H1 (cell line): ENCODE measurements around the gene HDAC7. TPM values are rescaled to one million over a fixed set of nuclear protein-coding genes. Genes with fewer than 3 reads are reported as not detected.

Experiments
- BCL11A ChIP-seq, 2 experiments: IDR thresholded peaks; one replicate each; pipeline ENCODE4 v1.6.1; 2011; ENCODE audit warnings: low read depth in 2 of 2, low read length in 2 of 2, mild to moderate bottlenecking in 2 of 2
- HDAC2 ChIP-seq, 2 experiments: fragments of 300-600 bp in 1 of 2; sonication (generic) in 1 of 2; IDR thresholded peaks; 2 replicates each; pipeline ENCODE4 v1.6.1; 2011 to 2012; ENCODE audit warnings: low read depth in 2 of 2, low read length in 2 of 2, mild to moderate bottlenecking in 2 of 2, moderate library complexity in 2 of 2, borderline replicate concordance in 1 of 2, inconsistent platforms in 1 of 2
- RBBP5 ChIP-seq: IDR thresholded peaks from 2 replicates; pipeline ENCODE4 v1.7.1; 2012; ENCODE audit warnings: low read depth, mild to moderate bottlenecking, inconsistent platforms, low read length, moderate library complexity, borderline replicate concordance
- polyA plus RNA-seq, 7 experiments: library from polyadenylated mRNA; depleted of rRNA in 3 of 7; stranded (reverse) in 5 of 7; unstranded in 2 of 7; fragments of >200 nt in 5 of 7; fragments of 200-250 nt in 2 of 7; gene quantifications; 1 replicate in 5 of 7; 2 replicates in 1 of 7; 4 replicates in 1 of 7; pipeline versions ENCODE4 v1.2.1 to v1.2.3, GENCODE V29; 2011 to 2013; ENCODE audit warnings: missing spikeins in 2 of 7, mixed read lengths in 2 of 7
- total RNA-seq: library from RNA; stranded (reverse); fragmentation: NEBNext Ultra II Directional; extraction: Animal tissue kit (Norgen Biotek cat#: 25700); gene quantifications from 2 replicates; pipeline ENCODE4 v1.2.1, GENCODE V29; 2021
- TF ChIP-seq, protein P1 (sequence below), 3 experiments: IDR thresholded peaks; 1 replicate in 2 of 3; 2 replicates in 1 of 3; pipeline versions ENCODE4 v1.5.1 to v1.6.1; 2011; ENCODE audit warnings: low read length in 3 of 3, mild to moderate bottlenecking in 3 of 3, inconsistent platforms in 2 of 3, low read depth in 1 of 3, moderate library complexity in 1 of 3; ENCODE audit not compliant: insufficient read depth in 1 of 3; ENCODE audit errors: control extremely low read depth in 1 of 3
- TF ChIP-seq, protein P2 (sequence below): fragments of 300-600 bp; sonication (generic); IDR thresholded peaks from 2 replicates; pipeline ENCODE4 v1.7.1; 2012; ENCODE audit warnings: low read length, moderate library complexity, mild to moderate bottlenecking, inconsistent platforms; ENCODE audit not compliant: insufficient replicate concordance

The HDAC7 gene
- total and polyA plus RNA-seq, 2 of the 8 experiments (the other 6 are each of a cell fraction or from before 2014, with no cell fraction given): 25.5 to 84.9 TPM

DNA sequence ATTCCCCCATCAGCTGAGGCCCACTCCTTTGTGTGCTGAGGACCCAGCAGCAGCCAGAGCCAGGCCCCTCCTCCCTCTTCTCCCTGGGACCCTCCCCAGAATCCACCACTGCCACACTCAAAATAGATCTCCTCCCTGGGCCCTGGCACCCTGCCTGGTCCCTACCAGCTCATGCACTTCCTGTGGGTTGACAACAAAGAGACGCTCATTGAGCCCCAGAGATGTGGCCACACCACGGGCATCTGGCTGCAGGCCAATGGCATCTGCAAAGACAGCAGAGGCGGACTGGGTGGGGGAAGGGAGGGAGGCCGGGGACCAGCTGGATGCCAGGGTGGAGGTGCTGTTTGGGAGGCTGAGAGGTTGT is 78.4 kb downstream of the HDAC7 start (continued):
- TF ChIP-seq RBBP5 (no peak), HDAC2 (IDR thresholded peaks at IDR 0.05; ENCODE audit: borderline replicate concordance in 1 of 2, low read depth in 2 of 2, low read length in 2 of 2) (no peak), BCL11A (IDR thresholded peaks at IDR 0.05; ENCODE audit: low read depth in 2 of 2, low read length in 2 of 2) (no peak)
- TF ChIP-seq, protein P1, sequence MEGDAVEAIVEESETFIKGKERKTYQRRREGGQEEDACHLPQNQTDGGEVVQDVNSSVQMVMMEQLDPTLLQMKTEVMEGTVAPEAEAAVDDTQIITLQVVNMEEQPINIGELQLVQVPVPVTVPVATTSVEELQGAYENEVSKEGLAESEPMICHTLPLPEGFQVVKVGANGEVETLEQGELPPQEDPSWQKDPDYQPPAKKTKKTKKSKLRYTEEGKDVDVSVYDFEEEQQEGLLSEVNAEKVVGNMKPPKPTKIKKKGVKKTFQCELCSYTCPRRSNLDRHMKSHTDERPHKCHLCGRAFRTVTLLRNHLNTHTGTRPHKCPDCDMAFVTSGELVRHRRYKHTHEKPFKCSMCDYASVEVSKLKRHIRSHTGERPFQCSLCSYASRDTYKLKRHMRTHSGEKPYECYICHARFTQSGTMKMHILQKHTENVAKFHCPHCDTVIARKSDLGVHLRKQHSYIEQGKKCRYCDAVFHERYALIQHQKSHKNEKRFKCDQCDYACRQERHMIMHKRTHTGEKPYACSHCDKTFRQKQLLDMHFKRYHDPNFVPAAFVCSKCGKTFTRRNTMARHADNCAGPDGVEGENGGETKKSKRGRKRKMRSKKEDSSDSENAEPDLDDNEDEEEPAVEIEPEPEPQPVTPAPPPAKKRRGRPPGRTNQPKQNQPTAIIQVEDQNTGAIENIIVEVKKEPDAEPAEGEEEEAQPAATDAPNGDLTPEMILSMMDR (IDR thresholded peaks at IDR 0.05; ENCODE audit: control extremely low read depth in 1 of 3, insufficient read depth in 1 of 3, low read depth in 1 of 3, low read length in 3 of 3): no peak
- TF ChIP-seq, protein P2, sequence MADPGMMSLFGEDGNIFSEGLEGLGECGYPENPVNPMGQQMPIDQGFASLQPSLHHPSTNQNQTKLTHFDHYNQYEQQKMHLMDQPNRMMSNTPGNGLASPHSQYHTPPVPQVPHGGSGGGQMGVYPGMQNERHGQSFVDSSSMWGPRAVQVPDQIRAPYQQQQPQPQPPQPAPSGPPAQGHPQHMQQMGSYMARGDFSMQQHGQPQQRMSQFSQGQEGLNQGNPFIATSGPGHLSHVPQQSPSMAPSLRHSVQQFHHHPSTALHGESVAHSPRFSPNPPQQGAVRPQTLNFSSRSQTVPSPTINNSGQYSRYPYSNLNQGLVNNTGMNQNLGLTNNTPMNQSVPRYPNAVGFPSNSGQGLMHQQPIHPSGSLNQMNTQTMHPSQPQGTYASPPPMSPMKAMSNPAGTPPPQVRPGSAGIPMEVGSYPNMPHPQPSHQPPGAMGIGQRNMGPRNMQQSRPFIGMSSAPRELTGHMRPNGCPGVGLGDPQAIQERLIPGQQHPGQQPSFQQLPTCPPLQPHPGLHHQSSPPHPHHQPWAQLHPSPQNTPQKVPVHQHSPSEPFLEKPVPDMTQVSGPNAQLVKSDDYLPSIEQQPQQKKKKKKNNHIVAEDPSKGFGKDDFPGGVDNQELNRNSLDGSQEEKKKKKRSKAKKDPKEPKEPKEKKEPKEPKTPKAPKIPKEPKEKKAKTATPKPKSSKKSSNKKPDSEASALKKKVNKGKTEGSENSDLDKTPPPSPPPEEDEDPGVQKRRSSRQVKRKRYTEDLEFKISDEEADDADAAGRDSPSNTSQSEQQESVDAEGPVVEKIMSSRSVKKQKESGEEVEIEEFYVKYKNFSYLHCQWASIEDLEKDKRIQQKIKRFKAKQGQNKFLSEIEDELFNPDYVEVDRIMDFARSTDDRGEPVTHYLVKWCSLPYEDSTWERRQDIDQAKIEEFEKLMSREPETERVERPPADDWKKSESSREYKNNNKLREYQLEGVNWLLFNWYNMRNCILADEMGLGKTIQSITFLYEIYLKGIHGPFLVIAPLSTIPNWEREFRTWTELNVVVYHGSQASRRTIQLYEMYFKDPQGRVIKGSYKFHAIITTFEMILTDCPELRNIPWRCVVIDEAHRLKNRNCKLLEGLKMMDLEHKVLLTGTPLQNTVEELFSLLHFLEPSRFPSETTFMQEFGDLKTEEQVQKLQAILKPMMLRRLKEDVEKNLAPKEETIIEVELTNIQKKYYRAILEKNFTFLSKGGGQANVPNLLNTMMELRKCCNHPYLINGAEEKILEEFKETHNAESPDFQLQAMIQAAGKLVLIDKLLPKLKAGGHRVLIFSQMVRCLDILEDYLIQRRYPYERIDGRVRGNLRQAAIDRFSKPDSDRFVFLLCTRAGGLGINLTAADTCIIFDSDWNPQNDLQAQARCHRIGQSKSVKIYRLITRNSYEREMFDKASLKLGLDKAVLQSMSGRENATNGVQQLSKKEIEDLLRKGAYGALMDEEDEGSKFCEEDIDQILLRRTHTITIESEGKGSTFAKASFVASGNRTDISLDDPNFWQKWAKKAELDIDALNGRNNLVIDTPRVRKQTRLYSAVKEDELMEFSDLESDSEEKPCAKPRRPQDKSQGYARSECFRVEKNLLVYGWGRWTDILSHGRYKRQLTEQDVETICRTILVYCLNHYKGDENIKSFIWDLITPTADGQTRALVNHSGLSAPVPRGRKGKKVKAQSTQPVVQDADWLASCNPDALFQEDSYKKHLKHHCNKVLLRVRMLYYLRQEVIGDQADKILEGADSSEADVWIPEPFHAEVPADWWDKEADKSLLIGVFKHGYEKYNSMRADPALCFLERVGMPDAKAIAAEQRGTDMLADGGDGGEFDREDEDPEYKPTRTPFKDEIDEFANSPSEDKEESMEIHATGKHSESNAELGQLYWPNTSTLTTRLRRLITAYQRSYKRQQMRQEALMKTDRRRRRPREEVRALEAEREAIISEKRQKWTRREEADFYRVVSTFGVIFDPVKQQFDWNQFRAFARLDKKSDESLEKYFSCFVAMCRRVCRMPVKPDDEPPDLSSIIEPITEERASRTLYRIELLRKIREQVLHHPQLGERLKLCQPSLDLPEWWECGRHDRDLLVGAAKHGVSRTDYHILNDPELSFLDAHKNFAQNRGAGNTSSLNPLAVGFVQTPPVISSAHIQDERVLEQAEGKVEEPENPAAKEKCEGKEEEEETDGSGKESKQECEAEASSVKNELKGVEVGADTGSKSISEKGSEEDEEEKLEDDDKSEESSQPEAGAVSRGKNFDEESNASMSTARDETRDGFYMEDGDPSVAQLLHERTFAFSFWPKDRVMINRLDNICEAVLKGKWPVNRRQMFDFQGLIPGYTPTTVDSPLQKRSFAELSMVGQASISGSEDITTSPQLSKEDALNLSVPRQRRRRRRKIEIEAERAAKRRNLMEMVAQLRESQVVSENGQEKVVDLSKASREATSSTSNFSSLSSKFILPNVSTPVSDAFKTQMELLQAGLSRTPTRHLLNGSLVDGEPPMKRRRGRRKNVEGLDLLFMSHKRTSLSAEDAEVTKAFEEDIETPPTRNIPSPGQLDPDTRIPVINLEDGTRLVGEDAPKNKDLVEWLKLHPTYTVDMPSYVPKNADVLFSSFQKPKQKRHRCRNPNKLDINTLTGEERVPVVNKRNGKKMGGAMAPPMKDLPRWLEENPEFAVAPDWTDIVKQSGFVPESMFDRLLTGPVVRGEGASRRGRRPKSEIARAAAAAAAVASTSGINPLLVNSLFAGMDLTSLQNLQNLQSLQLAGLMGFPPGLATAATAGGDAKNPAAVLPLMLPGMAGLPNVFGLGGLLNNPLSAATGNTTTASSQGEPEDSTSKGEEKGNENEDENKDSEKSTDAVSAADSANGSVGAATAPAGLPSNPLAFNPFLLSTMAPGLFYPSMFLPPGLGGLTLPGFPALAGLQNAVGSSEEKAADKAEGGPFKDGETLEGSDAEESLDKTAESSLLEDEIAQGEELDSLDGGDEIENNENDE: no peak
